NCI-H146 (cell line): ENCODE results near the gene WNT11.

Experiments used
- DNase-seq: peaks from one replicate; lab custom pipeline; 2025; lab: John Stamatoyannopoulos, UW

Gene WNT11

DNA sequence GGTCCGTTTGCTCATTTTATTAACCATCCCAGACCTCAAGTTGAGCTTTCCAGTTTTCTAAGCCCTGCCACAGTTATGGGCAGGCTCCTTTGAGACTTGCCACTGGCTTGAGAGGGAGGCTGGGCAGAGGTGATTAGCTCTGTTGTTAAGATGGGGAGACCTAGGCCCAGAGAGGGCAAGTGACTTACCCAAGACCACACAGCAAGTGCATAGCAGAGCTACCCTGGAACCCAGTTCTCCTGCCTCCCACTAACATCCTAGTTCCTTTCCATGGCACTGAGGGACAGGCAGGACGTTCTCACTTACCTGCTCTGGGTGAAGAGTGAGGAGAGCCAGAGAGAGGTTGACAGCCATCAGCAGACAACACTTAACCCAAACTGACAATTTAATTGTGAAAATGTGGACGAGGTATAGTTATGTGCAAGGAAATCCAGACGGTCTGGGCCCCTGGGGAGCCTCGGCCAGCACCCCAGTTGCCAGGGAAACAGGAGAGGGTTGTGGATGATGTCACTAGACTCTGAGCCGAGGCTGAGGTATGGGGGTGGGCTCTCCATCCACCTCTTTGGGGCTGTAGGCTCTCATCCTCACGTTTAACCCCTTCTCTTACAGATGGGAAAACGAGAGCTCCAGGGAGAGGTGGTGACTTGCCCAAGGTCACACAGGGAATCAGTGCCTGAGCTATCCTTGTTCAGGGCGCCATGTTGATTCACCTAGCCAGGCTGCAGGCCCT is 12.3 kb upstream of the WNT11 start:
- DNase-seq, result no peak

DNA sequence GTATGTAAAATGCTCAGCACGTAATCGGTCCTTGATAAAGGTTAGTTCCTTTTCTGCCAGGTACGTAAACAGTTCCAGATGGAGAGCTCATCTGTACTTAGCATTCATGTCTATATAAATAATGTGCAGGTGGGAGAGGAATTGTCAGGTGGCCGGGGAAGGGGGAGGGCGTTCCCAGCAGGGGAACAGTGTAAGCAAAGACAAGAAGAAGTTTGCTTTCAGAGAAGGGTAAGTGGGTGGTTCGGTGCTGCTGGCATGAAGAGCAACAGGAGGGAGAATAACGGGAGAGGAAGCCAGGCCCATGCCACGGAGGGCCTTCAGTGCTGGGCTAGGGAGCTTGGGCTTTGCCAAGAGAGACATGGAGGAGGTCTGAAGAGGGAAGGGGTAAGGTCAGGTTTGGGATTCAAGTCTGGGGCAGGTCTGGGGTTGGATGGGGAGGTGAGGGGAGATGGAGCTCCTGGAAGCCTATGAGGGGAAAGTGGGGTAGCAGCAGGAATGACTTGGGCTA is 11.4 kb upstream of the WNT11 start:
- peak; percentile 95 for DNase-seq

DNA sequence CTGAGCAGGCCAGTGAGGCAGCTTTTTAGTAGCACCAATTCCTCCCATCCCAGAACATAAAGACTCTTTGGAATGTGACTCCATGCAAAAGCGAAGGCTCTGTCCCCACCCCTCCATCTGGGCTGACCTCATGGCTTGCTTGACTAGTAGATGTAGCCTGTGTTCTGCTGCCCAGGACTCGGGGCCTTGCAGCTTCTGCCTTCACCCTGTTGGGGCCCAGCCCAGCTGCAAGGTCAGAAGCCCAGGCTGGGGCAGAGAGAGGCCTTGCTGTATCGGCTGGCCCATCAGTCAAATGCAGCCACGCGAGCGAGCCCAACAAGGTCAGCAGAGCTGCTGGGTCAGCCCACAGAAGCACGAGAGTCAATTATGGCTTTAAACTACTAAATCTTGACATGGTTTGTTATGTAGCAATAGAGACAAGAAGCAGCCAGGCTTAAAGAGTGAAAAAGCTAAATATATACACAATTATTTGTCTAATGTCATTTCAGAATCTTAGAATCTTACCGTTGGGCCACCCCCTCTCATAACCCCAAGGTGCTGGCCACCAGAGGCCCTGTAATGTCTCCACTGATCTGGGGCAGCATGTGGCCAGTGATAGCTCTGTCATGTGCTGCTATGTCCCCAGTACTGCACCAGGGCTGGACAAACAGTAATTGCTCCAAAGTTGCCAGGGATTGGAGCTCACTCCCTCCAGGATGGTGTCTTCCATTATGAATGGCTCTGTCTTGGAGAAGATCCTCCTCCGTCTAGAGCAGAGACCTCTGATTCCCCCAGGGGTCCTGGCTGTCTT is 10.4 kb upstream of the WNT11 start:
- no peak for DNase-seq

DNA sequence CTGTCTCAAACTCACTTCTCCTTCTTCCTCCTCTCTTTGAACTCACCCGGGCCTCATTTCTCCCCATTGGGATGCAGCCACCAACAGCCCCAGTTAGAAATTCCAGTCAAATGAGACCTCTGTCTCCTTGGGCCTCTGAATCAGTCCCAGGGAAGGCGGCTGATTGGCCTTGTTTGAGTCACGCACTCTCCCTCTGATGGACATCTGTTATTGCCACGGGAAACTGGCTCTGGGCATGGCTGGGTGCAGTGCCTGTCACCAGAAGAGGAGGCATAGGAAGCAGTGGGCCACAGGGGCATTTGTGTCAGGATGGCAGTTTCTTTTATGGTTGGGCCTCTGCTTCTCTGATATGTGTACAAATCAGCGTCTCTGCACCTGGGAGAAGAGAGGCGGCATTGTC is 9.6 kb upstream of the WNT11 start:
- DNase-seq, result no peak

DNA sequence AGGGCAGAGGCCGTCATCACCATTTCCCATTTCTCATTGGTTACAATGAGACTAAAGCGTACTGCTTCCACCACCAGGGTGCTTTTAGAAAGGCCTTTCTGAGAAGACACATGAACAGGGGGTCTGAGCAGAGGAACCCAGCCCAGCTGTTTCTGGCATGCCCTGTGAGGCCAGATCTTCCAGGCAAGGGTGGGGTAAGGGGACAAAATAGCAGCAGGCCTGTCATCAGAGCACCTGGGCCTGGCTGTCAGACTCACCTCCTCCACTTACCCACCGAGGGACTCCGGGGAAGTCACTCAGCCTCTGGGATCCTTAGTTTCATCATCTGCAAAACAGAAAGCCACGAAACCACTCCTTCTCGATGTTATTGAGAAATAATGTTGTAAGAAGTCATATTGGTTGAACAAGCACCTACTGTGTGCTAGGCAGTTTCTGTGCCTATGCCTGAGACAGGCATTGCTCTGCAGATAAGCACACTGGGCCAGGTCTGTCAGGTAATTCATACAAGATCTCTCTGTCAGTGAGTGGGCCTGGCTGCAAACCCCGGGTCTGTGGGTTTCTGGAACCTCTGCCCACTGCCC is 8.8 kb upstream of the WNT11 start:
- no peak for DNase-seq

GRCh38 chr11:76214186-76214585 is 7.9 kb upstream of the WNT11 start:
- no peak for DNase-seq

GRCh38 chr11:76212086-76213035 is 6.1 kb upstream of the WNT11 start:
- DNase-seq, result no peak

DNA sequence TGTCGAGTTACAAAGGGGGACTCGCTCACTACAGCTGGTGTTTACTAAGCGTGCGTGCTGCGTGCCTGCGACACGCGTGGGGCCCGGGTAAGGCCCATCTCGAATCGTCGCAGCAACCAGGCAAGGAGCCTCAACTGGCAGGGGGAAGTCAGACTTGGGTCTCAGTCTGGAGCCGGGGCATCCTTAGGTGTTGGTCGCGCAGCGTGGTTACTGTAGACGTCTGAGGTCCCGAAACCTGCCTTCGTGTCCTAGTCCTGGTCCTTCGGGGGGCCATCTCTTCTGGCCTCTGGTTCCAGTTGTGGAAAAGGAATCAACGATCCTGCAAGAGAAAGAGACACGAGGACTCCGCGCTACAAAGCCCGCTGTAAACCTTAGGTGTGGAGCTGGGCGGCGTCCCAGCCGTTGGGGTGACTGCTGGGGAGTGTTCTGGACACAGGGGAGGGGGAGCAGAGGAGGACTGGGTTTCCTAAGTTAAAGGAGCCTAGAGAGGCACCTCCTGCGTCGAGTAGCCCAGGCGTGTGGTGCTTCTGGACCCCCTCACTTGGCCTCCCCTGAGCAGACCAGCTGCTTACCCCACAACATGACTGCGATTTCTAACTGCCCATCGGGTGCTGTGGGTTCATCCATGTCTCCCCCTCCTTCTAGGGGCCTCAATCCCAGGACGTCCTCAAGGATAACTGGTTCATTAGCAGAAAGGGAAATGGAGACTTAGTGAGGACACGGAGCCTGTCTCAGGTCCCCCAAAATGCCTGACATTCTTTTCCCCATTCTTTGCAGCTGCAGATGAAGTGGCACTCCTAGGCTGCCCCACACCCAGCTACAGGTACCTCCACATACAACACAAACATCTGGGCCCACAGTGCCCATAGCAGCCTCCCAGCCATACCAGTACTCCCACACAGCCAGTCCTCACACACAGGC is 4.9 kb upstream of the WNT11 start:
- DNase-seq, result no peak

- peak; percentile 75 for DNase-seq
Measured at GRCh38 chr11:76209973-76210930, 4.0 kb upstream of the WNT11 start.

GRCh38 chr11:76209375-76209972 is 3.2 kb upstream of the WNT11 start:
- peak; percentile 50 for DNase-seq

GRCh38 chr11:76208438-76209374 is 2.4 kb upstream of the WNT11 start:
- DNase-seq, result peak; percentile 77

GRCh38 chr11:76207642-76208401 is 1.5 kb upstream of the WNT11 start:
- DNase-seq, result peak; percentile 77

- DNase-seq, result no peak
Measured at GRCh38 chr11:76206077-76206326, 300 bp downstream of the WNT11 start.

GRCh38 chr11:76205252-76206076 is 838 bp downstream of the WNT11 start:
- no peak for DNase-seq

- no peak for DNase-seq
Measured at GRCh38 chr11:76203937-76204336, 2.4 kb downstream of the WNT11 start.

DNA sequence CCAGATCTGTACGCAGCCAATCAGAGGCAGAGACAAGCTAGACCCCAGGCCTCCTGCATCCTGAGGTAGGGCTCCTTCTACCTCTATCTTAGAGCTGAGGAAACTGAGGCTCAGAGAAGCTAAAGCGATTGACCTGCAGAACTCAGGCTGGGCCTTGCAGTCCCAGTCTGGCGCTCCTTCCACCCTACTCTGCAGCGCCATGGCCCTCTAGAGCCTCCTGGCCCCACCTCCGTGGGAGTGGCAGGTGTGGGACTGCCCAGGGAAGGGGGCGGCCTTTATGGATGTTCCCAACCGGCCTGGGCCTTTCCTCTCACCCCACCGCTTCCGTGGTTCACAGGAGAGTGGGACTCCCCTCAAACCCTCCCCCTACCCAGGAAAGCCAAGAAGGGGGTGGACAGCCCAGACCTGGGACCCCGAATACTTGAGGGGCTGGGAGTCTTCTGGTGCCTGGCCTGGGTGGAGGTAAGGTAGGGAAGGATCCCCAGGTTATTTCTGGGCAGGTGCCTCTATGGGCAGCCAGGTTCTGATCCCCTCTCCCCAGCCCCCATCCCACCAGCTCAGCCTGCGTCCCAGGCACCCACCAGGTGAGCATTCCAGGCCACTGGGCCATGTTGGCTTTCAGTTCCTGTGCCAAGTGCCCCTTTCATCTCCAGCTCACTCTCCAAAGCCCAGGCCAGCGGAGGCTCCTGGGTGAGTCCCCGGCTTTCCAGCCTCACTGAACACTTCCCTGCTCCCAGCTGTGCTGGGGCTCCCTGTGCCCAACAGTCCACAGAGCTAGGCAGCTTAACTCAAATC is 3.0 kb downstream of the WNT11 start:
- DNase-seq, result no peak
